HFF-Myc (cell line): ENCODE results near the gene SCYL3.

Source experiments
- DNase-seq: peaks from one replicate; pipeline ENCODE4 v3.0.0-alpha.2; 2011; ENCODE audit warnings: low read depth; ENCODE audit errors: extremely low read depth
- H3K4me3 ChIP-seq: replicated peaks from 2 replicates; pipeline ENCODE4 v1.5.1; 2011; ENCODE audit warnings: low read depth, mild to moderate bottlenecking, control low read depth, low read length
- CTCF ChIP-seq: IDR thresholded peaks from 2 replicates; pipeline ENCODE4 v1.5.1; 2012; ENCODE audit warnings: mild to moderate bottlenecking, low read depth, low read length, control low read depth; ENCODE audit errors: missing control alignments

SCYL3 gene

GRCh38 chr1:169900571-169900970, 6.9 kb upstream of the SCYL3 start:
- no peak for DNase-seq
- TF ChIP-seq CTCF, result no peak

GRCh38 chr1:169899519-169900217, 6.0 kb upstream of the SCYL3 start:
- no peak for TF ChIP-seq CTCF
- no peak overlapping the region for H3K4me3 ChIP-seq
- no peak for DNase-seq

More at GRCh38 chr1:169900571-169900970, 6.9 kb upstream of the SCYL3 start:
- no peak overlapping the region for H3K4me3 ChIP-seq

GRCh38 chr1:169896013-169896412, 2.3 kb upstream of the SCYL3 start:
- TF ChIP-seq CTCF, result no peak
- no peak for DNase-seq
- H3K4me3 ChIP-seq, result no peak overlapping the region

- DNase-seq, result no peak
- no peak for TF ChIP-seq CTCF
- H3K4me3 ChIP-seq, result peak overlapping the region; percentile 79
Measured at GRCh38 chr1:169894424-169895145, 889 bp upstream of the SCYL3 start.

GRCh38 chr1:169892927-169893644, 610 bp downstream of the SCYL3 start:
- TF ChIP-seq CTCF, result no peak
- no peak for DNase-seq
- H3K4me3 ChIP-seq, result peak overlapping the region; percentile 79

- DNase-seq, result no peak
- TF ChIP-seq CTCF, result no peak
- peak overlapping the region; percentile 79 for H3K4me3 ChIP-seq
Measured at GRCh38 chr1:169892176-169892926, 1.3 kb downstream of the SCYL3 start.
